Measurements from ENCODE around the gene CR2.

DNA sequence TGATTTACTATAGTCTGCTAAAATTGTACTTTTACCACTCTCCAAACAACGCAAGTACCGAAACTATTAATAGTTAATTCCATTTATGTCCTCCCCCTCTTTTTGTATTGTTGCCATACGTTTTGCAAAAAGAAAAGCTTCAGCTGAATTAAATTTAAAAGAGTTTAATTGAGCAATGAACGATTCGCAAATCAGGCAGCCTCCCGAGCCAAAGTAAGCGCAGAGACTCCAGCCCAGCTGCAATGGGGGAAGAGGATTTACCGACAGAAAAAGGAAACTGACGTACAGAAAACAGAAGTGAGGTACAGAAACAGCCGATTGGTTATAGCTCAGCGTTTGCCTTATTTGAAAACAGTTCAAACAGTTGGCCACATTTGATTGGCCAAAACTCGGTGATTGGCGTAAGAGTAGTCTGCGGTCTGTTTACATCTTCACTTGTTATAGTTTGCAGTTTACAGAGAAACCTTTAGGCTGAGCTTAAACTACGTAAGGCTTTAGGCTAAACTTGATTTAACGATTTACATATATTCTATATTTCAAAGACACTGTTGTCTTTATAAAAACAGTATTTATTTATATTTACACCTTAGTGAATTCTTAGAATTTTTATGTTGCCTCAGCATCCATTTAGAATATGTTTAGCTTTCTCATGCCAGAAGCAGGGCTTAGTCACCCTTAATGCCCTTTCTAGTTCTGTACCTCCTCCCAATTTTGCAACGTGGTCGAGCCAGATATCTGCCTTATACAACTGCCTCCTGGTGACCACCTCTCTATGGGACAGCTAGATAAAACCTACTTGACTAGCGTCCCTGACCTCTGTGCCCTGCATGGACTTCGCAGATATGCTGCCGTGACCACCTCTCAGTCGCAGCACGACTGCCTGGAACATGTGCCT is 65.6 kb downstream of the CR2 start:
- TF ChIP-seq, protein P1, sequence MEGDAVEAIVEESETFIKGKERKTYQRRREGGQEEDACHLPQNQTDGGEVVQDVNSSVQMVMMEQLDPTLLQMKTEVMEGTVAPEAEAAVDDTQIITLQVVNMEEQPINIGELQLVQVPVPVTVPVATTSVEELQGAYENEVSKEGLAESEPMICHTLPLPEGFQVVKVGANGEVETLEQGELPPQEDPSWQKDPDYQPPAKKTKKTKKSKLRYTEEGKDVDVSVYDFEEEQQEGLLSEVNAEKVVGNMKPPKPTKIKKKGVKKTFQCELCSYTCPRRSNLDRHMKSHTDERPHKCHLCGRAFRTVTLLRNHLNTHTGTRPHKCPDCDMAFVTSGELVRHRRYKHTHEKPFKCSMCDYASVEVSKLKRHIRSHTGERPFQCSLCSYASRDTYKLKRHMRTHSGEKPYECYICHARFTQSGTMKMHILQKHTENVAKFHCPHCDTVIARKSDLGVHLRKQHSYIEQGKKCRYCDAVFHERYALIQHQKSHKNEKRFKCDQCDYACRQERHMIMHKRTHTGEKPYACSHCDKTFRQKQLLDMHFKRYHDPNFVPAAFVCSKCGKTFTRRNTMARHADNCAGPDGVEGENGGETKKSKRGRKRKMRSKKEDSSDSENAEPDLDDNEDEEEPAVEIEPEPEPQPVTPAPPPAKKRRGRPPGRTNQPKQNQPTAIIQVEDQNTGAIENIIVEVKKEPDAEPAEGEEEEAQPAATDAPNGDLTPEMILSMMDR (IDR thresholded peaks at IDR 0.05): no peak
- no peak for TF ChIP-seq POLR2A (IDR thresholded peaks at IDR 0.05)
